HG03064 (cell line): Measurements from ENCODE around the gene SLCO3A1.

ENCODE experiments used
- ATAC-seq: cut with Tn5 transposase; IDR thresholded peaks from one replicate; pipeline ENCODE4 v1.9.1; 2021; ENCODE audit warnings: low read depth; ENCODE audit not compliant: unreplicated experiment

Gene SLCO3A1

DNA sequence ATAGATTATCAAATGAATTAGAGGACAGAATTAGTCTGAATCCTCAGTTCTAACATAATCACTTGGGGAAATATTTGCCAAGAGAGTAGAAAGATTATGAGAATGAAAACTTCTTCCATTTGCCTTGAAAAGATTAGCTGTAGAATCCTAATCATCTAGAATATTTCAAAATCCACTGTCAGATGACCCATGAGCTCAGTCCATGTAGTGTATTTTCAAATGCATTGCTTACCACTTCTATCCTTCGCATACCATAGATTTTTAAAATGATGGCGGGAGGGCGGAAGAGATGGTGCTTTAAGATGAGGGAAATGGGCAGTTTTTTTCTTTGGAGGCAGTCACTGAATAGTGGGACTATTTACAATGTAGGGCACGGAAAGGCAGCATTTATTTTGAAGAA, 136.3 kb downstream of the SLCO3A1 start:
- no peak for ATAC-seq

DNA sequence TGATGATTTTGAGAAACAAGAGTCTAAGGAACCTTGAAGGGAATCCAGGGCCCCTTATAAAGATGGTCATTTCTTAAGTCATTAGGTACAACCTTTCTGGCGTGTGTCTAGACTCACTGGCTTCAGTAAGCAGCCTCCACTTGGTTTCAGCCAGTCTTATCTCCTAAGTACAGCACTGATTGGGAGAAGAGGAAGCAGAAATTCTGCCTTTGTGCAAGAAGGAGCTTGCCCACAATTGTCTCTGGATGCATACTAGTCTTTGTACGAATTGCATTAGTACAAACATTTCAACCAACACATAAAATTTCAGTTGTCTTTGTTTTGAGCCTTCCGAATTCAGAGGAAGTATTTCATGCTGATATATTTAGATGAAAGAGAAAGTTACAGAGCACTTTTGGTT, 139.4 kb downstream of the SLCO3A1 start:
- ATAC-seq: no peak

DNA sequence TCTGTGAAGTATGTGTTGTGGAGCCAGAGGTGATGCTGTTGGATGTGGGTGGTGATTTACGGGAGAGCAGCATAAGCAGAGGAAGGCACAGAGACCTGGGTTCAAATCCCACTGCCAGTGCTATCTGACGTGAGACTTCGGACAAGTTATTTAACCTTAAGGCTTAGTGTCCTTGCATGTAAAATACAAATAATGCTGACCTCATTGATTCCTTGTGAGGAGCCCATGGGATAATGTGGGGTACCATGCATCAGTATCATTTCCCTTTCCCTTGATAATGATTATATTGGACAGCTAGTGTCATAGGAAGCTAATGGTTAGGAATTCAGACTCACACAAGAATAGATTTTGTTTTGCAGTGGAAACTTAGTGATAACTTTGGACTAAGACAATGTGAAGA, 141.6 kb downstream of the SLCO3A1 start:
- ATAC-seq: no peak

DNA sequence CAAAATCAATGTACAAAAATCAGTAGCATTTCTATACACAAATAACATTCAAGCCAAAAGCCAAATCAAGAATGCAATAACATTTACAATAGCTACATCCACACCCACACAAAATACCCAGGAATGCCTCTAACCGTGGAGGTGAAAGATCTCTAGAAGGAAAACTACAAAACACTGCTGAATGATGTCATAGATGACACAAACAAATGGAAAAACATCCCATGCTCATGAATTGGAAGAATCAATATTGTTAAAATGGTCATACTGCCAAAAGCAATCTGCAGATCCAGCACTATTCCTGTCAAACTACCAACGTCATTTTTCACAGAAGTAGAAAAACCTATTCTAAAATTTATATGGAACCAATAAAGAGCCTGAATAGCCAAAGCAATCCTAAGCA, 143.7 kb downstream of the SLCO3A1 start:
- no peak for ATAC-seq

DNA sequence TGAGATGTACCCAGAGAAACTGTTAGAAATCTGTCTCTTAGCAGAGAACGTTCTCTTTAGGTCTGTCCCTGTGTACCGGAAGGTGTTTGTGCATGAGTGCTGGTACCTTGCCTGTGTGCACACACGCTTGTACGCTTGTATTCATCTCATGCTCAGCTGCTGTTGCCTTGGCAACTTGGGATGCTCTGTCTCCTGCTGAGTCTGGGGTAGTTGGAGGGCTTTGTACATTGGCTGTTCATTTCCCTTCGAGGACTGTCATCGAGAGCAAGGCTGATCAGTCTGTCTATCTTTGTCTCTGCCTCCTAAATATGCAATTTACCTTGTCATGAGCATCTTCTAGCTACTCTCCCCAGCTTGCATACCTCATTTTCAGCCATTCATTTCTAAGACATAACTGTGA, 147.2 kb downstream of the SLCO3A1 start:
- ATAC-seq: no peak

DNA sequence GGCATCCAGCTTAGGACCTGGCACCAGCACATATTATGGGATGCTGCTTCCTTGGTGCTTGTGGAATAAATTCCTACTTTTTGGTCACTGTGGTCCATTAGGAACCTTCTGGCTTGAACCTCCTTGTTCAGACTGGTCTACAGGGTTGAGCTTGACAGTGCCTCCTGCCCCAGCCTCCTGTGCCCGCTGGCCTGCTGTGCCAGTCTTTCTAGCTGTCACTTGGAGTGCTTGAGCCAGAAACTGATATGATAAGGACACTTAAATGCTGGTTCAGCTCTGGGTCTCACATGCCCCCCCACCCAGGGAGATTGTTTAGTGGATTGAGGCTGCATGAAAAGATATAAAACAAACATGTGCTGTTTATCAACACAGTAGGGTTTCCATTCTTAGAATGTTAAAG, 147.8 kb downstream of the SLCO3A1 start:
- ATAC-seq: no peak

DNA sequence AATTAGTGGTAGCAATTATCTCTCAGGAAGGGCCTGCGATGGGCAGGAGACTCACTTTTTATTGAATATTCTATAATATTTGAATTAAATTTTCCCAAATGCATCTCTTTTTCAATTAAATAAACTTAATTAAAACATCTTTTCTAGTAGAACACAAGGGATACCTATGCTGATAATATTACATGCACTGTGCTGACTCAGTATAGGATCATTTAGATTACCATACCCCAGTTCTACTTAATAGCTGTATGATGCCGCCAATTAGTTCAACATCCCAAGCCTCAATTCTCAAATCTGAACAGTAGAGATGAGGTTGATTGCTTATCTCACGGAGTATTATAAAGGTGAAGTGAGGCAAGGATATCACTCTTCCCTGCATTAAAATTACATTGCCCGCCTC, 149.2 kb downstream of the SLCO3A1 start:
- no peak for ATAC-seq

DNA sequence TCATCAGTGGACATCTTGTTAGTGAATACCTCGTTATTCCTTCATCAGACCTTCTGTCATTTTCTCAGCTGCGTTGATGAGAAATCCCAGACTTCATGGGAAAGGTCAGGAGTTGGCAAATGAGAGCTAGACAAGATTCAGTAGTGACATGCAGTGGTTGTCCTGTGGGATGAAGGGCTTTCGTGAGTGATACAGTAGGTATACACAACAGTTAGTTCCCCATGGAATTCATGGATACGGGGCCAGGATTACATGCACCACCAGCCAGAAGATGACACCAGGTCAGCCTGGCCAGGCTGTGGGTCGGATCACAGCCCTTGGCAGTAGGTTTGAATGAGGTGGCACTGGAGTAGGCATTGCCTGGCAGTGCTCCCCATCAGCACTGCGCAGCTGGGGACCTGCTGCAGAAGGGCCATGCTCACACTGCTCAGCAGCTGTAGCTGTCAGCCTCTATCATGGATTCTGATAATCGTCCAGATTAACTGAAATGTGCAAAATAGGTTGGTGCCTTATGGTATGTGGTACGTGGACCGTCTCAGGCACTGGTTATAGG, 150.1 kb downstream of the SLCO3A1 start:
- ATAC-seq: no peak

DNA sequence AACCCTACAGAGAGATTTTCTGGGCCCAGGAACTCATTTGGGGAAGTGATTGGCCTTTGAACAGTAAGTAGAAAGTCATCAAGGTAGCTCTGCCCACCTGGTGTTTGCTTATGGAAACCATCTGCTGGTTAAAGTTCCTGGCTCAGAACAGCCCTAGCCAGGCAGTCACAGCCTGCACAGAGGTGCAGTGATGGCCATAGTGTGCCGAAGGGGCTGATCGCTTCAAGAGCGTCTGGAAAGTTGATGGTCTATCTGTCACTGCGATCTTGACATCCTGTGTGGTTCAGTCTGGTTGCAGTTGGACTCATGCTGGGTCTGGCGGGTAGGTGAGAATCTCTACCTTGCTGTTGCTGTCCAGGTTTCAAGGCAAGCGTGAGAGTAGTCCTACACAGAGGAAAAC, 151.6 kb downstream of the SLCO3A1 start:
- ATAC-seq: no peak

DNA sequence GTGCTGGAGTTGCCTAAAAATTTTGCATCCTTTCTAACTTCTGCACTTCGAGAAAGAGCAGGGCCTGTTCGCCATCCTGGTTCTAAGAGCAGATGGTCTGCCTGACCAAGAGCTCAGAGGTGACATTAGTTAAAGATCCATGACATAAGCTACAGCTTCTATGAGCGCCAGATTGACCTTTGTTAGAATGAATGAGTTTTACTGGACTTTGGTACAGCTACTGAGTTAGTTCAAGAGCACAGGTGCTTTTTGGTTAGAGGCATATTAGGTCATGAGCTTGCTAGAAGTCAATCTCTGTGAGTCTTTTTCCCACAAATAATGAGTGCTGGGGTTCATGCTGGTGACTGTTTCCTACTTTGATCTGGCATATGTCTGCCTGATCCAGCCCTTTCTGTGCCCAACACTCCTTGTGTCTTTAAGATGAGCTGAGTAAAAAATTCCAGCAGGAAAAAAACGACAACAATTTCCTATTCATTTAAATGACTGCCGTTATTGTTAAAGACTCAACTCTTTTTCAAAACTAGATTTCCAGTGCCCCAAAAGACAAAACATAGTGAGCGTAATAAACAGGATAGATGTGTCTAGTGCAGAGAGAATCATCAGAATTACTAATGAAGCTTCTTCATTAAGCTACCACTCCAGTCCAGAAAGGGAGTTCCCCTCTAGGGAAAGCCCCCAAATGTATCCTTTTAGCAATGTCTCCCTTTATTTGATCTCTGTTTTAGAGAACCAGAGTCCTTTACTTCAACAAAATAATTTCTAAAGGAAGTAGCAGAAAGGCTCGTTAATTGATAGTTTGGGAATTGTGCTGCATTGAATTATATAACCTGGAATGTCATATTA, 152.9 kb downstream of the SLCO3A1 start:
- ATAC-seq: no peak

DNA sequence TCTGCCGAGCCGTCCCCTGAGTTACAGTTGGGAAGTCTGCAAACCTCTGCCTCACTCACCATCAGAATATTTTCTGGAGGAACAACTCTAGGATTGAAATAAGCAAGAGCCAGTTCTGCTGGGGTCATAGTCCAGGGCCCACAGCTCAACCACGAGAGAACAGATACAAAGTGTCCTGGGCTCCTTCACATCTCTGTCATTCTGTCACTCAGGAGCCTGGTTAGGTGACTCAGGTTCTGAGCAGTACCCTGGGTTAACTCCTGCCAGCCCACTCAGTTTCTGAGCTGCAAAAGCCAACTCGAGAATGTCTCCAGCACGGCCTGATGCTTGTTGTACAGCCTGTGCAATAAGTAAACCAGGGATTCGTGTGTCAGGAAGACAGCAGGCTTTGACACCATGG, 155.7 kb downstream of the SLCO3A1 start:
- no peak for ATAC-seq

DNA sequence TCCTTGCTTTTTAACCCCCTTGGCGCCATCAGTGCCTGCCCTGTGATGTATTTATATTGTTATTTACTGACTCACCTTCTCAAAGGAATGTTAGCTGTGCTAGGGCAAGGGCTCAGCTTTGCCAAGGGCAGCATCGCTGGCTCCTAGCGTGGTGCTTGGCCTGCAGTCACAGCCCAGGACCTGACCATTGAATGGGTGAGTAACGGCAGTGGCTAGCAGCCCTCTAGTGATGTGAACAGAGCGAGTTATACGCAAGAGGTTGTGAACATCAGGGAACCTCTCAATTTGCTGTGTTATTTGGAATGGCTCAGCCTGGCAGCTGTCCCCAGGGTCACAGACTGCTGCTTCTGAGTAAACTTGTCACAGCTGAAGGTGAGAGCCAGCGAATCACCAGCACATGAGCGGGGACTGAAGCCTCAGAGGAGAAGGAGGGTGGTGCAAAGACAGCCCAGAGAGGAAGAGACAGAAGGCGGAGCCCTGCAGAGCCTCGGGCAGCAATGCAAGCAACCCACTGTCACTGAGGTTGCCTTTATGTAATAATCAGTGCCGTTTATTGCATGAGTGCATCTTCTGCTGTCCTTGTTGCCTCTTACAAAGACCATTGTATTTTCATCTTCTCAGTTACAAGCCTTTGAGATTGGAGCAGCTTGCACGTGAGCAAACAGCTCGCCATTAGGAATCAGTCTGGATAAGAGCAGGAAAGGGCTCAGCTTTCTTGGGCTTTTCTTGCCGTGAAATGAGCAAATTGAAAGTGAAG, 158.3 kb downstream of the SLCO3A1 start:
- ATAC-seq: no peak

DNA sequence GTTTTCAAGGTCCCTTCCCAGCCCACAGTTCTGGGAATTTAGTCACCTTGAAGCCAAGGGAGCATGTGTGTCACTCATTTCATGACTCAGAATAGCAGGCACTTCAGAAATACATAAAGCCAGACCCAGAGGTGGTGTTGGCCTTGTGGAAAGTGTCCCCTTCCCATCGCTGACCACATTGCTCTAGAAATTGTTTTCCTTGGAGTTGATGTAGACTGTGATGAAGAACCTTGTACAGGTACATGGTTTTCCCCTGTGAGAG, 158.8 kb downstream of the SLCO3A1 start:
- ATAC-seq: no peak

DNA sequence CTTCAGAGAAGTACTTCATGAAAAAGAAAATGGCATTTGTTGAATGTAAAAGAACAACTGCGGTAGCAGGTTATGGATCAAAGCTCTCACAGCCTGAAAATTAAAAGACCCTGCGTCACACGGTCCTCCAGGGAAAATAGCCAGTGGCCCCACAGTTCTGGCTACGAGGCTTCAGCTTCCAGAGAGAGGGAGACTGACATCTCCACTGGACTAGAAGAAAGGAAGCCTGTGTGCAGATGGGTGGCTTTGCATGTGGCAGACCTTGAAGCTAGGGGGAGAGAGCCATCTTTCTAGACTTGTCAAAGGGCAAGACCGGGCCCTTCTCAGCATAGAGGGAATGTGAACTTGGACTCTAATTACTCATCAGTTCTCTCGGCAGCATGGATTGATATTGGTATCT, 159.4 kb downstream of the SLCO3A1 start:
- no peak for ATAC-seq

DNA sequence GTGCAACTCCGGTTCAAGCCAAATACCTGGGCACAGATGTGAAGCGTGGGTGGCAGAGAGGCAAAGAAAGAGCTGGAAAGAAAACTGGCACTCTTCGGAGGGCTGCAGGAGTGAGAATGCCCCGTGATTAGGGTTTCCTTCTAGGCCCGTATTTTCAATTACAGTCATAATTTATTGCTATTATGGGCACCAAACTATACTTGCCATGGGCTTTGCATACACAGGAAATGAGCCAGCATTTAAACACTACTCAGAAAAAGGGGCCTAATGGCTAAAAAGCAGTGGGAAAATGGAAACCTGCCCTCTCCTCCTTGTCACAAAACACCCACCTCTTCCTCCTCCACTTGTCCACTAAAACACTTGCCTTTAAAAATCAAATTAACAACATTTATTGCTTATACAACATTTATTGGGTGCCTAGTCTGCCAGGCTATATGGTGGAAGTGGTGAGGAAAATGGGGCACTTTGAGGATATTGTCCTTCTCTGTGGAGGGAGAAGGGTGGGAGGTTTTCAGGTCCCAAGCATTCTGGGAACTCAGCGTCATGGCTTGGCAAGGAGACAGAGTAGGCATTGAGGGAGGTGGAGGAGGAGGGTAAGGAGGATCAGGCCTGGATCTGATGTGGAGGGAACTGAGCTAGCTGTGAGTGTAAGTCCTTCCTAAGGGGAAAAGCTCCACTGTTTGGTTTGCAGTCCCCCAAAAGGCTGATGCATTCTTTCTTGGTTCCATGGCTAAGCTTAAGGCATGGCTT, 160.9 kb downstream of the SLCO3A1 start:
- no peak for ATAC-seq

DNA sequence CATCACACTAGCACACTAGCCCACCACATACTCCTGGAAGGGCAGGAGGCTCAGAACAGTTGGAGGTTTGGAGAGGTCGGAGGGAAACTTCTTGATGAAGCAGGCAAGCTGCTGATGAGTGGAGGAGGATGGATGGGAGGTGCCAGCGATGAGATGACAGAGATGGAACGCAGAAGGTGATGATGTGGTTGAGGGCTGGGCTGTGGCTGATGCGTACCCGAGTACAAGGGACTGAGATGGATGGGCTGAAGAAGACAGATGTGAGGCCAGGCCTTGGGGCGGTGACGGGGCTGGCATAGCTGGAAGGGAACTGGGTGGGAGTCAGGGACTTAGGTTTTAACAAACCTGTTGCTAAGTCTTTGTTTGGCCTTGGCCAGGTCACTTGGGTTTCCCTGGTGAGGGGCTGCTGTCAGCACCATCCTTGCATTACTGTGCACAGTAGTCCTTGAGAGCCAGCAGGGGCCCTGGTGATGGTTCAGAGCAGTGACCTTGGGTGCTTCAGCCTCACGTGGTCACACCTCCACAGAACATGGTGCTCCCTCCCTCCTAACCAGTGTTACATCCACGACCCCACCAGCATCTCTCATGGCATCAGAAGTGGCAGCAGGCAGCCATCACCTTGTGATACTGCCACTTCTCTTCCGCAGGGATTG, 164.5 kb downstream of the SLCO3A1 start:
- no peak for ATAC-seq

DNA sequence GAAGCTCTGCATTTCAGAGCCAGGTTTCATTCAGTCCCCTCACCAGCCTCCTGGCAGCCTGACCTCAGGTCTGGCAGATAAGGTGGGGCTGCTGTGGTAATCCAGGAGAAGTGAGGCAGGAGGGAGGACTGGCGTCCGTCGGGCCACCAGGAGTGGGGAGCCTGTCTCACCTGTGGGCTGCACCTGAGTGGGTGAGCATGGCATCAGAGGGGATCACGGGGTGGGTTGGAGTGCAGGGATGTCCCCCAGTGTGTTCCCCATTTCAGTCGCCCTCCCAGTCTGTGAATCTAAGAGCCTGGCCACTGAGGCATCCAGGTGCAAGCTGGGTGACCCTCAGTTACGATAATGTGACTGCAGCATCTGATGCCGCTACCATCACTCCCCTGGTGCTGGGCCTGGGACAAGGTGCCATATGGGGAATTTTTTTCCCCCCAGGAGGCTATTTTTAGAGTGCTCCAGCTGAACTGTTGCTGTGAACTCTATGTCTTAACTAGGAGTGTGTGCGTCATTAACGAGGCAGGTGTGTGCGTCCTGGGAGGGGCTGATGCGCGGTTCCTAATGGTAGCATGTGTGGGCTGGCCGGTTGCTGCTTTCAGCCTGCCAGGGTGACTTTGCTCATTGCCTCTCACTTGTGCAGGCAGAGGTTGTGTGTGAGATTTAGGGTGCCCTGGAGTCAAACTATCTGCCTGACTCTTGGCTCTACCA, 165.2 kb downstream of the SLCO3A1 start:
- no peak for ATAC-seq

DNA sequence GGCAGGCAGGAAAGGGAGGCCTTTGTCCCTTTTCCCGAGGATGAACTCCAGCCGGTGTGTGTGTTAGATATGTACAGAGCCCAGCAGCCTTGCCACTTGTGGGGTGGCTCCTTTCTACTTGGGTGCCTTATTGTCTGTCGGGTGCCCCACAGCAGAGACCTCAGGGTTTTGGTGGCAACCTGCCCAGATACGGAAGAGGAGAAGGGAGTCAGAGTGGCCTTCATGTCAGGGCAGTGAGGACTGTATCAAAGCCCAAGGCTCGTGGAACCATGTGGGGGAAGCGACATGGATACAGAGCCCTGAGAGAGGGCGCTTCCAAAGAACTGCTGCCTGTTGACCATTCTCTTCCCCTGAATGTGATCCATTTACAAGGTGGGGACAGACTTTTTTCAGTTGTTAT, 166.2 kb downstream of the SLCO3A1 start:
- no peak for ATAC-seq

DNA sequence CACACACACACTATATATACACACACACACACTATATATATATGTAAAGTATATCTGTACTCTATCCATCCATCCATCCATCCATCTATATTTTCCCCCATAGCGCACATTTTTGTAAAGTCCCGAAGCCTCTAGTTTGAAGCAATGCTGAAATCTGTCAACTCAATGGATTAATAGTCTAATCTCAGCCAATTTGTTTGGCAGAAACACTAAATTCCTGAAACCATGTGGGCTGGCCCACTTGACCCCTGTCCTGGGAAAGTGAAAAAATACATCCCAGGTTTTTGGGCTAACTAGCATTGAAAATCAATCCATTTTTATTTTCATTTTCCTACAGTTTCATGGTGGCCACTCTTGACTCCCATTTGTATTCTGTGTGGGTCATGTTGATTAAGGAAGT, 166.7 kb downstream of the SLCO3A1 start:
- ATAC-seq: no peak

DNA sequence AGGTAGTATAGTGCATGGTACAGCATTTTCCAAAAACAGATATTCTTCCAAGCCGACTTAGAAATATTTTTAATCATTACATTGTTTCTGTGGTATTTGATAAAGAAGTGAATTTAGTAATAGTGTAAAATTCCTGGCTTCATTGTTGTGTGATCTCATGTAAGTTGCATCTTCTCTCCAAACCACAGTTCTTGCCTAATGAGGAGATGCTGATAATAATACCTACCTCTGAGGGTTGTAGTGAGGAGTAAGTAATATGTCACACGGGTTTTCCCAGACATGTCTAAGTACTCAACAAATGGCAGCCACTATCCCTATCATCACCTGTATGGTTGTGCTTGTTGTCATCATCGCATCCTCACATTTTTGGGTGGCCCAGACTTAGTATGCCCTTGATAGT, 167.3 kb downstream of the SLCO3A1 start:
- ATAC-seq: no peak
